ENCODE data around the gene SYNGR3.
A peak's percentile ranks its signal among the peaks of the same experiment; 100 is the strongest.

SYNGR3 gene

GRCh38 chr16:1978476-1979120 is 11.2 kb upstream of the SYNGR3 start:
- no peak for DNase-seq

DNA sequence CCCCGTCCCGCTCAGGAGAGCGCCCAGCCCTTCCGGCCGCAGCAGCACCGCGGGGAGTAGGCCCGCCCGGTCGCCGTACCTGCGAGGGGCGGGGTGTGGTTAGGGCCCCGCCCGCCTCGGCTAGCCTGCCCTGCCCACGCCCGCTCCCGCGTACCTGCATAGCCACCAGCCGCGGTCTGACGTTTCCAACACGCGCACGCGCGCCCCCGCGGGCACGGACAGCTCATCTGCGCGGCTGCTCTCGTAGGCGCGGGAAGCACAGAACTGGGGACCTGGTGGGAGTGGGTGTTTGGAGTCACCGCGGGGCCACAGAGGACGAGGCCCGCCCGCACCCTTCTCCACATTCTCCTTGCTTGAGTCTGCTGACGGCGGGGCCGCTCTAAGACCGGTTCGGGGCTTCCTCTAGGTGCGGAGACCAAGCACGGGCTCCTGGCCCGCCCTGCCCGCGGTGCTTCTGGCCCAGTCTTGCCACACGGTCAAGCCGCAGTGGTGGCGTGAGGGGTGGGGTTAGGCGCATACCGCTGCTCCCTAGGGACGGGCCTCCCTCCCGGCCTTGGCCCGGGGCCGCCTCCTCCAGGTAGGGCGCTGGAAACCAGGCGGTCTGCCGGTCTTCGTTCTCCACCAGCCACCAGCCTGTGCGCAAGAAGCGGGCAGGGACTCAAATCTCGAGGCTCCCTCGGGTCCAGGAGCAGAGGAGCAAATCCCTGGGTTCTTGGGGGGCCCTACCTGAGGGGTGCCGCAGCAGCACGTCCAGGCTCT is 10.3 kb upstream of the SYNGR3 start:
- no peak for DNase-seq

GRCh38 chr16:1980030-1980769 is 9.6 kb upstream of the SYNGR3 start:
- DNase-seq = no peak

- DNase-seq = no peak
These were observed 9.0 kb upstream of the SYNGR3 start for GRCh38 chr16:1980770-1981087.

- DNase-seq = no peak
These were observed 8.4 kb upstream of the SYNGR3 start, which contains the start of gene NOXO1 for GRCh38 chr16:1981398-1981836. Gene NOXO1 (minus strand): TSS chr16:1981469. CDS start chr16:1981179, 290 bp downstream.

DNA sequence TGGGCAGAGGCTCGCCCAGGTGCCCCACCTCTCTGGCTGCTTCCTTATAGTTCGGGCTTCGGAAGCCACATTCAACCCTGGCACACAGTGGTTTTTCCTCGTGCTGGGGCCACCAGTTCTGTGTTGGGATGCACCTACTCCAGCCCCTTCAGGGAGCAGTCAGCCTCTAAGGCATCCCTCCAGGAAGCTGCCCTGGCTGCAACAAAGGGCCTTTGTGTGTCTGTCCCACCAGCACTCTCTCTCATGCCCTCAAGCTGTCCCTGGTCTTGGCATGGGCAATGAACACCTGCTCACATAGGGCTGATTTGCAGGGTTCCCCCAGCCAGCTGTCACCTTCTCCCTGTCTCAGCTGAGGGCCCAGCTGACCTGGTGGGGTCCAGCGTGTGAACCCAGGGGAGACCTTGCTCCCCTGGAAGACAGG is 7.7 kb upstream of the SYNGR3 start:
- DNase-seq = no peak

DNA sequence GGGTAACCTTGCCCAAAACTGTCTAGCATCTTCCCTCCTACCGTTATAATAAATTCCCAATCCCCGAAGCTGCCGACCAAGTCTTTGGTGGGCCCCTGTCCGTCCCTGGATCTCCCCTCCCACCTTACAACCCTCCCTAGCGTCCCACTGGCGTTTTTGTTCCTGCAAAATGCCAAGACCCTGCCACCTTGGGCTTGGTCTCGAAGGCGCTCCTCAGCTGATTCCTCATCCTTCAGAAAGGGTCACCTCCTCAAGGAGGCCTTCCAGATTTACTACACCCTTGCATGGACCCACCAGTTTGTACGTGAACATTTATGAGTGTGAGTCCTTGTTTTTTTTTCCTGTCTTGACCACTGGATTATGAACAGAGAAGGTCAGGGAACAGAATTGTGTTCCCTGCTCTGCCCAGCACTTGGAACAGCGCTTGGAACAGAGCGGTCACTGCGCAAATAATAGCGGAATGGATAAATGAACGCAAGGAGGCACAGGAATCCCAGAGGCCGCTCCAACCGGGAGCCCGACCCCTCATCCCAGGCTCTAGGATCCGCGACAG is 6.7 kb upstream of the SYNGR3 start:
- DNase-seq = no peak

GRCh38 chr16:1983544-1984346 is 6.0 kb upstream of the SYNGR3 start, which contains the start of gene GFER:
Gene GFER (plus strand): TSS chr16:1984193. CDS start chr16:1984219, 26 bp downstream.
- DNase-seq = peak; percentile 73

DNA sequence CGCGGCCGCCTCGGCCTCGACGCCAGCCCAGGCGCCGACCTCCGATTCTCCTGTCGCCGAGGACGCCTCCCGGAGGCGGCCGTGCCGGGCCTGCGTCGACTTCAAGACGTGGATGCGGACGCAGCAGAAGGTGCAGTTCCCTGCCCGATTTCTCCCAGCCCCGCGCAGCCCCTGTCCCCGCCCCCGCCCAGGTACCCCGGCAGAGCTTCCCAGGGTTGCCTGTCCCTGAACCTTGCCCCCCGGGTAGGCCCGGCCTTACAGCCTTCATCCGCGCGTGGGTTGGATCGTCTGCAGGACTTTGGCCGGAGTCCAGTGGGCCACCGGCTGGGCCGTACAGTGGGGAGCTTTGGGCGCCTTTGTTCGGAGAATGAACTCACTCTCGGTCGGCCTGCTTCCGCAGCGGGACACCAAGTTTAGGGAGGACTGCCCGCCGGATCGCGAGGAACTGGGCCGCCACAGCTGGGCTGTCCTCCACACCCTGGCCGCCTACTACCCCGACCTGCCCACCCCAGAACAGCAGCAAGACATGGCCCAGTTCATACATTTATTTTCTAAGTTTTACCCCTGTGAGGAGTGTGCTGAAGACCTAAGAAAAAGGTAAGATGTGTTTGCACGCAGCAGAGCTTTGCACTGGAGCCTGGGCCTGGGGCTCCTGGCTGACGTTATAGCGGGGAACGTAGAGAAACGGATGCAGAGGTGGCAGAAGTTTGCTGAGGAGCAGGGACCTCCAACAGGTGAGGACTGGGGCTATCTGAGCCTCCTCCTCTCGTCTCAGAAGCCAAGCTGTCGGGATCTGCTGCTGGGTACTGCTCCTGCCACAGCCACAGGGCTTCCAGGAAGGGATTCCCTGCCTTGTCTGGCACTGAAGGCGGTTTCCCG is 5.2 kb upstream of the SYNGR3 start:
- no peak for DNase-seq

GRCh38 chr16:1985466-1986150 is 4.2 kb upstream of the SYNGR3 start:
- no peak for DNase-seq

DNA sequence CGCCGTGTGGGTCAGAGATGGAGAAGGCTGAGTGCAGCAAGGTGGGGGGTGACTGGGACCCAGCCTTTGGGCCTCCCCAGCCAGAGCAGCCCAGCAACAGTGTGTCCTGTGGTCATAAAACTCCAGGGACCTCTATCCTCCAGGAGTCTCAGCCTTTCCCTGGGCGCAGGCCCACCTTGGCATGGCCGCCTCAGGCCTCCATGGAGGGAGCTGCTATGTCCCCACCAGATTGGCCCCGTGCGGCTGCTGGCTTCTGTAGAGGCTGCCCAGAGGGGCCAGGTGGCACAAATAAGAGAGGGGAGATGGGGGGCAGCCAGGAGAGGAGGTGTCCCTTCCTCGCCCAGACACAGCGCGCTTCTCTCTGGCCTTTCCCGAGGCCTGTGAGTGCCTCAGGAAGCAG is 2.6 kb upstream of the SYNGR3 start:
- DNase-seq = no peak

GRCh38 chr16:1990101-1990350 is 256 bp downstream of the SYNGR3 start:
- DNase-seq = no peak

DNA sequence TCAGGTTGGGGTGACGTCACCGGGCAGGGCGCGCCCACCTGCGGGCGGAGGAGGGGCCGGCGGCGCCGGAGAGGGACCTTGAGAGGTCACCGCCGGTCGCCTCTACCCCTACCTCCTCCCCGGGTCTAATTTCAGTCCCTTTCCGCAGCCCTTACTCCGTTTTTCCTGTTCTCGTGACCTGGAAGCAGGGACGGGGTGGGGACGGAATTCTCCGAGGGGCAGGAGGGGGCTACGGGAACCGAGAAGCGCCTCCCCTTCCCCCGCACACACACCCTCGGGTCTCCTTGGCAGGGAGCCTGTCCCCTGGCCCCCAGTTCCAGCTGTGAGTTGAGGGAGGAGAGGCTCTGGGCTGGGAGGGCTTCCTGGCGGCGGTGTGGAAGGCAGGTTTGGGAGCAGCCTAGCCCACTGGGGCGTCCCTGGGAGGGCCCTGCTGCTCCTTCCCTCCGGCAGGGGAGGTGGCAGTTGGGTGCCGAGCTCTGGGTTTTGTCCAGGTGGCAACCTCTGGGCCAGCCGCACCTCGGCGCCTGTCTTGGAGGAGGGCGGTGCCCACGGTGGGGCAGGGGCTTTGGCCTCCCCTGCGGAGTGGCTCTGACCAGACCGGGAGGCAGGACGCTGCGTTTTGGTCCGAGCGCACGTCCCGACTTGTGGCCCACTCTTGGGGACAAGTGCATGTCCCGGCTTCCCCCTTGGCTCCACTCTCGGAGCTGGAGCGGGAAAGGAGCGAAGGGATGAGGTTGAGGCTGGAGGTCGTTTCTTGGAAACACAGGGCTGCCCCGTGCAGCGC is 773 bp downstream of the SYNGR3 start:
- DNase-seq = no peak

DNA sequence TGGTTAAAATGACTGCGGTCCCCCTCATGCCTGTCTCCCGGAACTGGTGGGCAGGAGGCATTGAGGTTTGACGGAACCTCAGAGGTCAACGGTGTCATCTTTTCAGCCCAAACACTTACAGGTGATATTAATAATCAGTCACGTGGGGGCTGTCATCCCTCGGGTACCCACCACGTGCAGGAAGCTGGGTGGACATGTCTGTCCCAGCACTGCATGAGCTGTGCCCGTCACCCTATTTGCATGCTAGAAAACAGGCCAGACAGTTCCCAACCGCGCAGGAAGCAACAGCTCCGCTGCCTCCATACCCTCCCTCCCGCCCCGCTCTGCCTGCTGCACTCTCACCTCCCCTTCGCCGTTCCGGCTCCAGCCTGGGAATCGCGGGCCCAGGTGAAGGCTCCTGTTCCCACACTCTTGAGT is 1.4 kb downstream of the SYNGR3 start:
- DNase-seq = no peak

DNA sequence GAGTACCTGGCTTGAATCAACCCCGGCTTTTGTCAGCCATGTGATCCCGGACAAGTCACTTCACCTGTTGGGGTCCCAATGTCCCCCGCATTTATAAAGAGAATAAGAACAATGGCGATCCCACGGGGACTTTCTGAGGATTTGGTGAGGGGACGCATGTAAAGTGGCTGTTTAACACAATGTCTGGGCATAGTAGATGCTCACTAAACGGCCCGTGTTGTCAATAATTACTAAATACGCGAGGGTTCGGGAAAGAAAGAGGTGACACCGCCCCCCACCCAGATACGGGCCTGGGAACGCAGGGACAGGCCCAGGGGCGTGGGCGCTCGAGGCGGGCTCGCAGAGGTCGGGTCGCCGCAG is 1.8 kb downstream of the SYNGR3 start:
- DNase-seq = no peak

GRCh38 chr16:1991948-1992703 is 2.4 kb downstream of the SYNGR3 start:
- peak; percentile 82 for DNase-seq

DNA sequence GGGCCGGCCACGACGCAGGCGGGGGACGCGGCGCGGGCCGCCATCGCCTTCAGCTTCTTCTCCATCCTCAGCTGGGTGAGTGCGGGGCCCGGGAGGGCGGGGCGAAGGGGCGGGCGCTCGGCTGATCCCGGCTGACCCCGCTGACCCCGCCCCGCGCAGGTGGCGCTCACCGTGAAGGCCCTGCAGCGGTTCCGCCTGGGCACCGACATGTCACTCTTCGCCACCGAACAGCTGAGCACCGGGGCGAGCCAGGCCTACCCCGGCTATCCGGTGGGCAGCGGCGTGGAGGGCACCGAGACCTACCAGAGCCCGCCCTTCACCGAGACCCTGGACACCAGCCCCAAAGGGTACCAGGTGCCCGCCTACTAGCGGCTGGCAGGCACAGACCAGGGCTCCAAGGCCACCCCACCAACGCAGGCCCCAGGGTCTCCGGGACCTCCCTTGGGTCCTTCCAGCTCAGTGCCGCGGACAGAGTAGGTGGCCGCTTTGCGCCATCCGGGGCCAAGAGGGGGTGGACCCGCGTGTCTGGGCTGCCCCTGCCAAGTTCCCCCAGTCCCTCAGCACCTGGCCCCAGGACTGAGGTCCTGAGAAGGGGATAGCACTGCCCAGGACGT is 3.0 kb downstream of the SYNGR3 start:
- no peak for DNase-seq

DNA sequence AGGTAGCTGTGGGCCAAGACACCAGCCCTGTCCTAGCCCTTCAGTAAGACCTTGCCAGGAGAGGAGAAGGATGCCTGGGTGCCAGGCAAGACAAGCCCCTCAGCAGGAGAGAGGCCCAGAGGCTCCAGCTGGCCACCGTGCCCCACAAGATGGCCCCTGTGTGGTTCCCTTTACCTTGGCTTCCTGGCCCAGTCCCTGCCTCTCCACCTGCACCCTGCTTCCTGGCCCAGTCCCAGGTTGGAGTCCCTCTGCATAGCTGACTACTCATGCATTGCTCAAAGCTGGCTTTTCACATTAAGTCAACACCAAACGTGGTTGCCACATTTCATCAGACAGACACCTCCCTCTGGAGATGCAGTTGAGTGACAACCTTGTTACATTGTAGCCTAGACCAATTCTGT is 4.0 kb downstream of the SYNGR3 start:
- no peak for DNase-seq

All from MV-4-11 (cell line).